ENCODE data around the gene TBC1D5.

TBC1D5 gene

DNA sequence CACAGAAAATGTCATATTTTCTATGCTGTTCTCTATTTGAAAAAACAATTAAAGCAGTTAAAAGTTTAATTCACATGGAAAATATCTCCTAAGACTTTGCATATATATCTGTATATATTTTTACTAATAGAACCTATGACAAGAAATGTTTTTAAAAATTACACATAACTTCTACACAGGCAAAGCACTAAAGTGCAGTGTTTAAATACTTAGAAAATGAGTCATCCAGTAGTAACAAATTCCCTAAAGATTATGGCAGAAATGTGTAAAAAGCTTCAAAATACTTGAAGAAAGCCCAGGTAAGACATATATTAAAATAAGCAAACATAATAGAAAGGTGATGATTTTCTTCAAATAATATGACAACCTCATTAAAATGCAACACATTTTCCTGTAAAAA lies 236.6 kb downstream of the TBC1D5 start:
- Histone ChIP-seq H3K36me3 (ENCODE audit: control insufficient read depth in 1 of 2, insufficient read depth in 2 of 2, low read depth in 1 of 2, low read length in 2 of 2) (no peaks in the 10 kb centered on the region), H3K4me3 (ENCODE audit: insufficient read depth in 1 of 2, low read depth in 1 of 2, low read length in 2 of 2) (no peak overlapping the region), H2AFZ (ENCODE audit: low read depth, low read length) (no peak overlapping the region), H4K8ac (ENCODE audit: low read length) (no peak overlapping the region), H3K4ac (ENCODE audit: low read depth in 1 of 2, low read length in 2 of 2) (no peak overlapping the region), H4K91ac (ENCODE audit: low read length) (no peak overlapping the region), H3K9me3 (ENCODE audit: control insufficient read depth, low read length) (no peaks in the 10 kb centered on the region), H3K79me1 (replicated peaks; ENCODE audit: low read length, poor library complexity, severe bottlenecking) (peaks cover 2% of the 10 kb centered on the region), H3K14ac (ENCODE audit: low read length in 2 of 2) (no peak overlapping the region), H2BK5ac (ENCODE audit: low read depth, low read length, poor library complexity, severe bottlenecking) (no peak overlapping the region), H3K18ac (ENCODE audit: low read depth in 1 of 2, low read length in 2 of 2) (no peak overlapping the region), H2AK5ac (ENCODE audit: low read length, severe bottlenecking) (no peak overlapping the region), H2BK120ac (ENCODE audit: low read depth, low read length) (no peak overlapping the region), H3K9ac (ENCODE audit: low read length) (no peak overlapping the region), H2BK15ac (ENCODE audit: low read depth, poor library complexity, severe bottlenecking) (no peak overlapping the region), H2BK12ac (ENCODE audit: low read length in 2 of 2) (no peak overlapping the region), H3K4me1 (ENCODE audit: control insufficient read depth, insufficient read depth, low read depth, low read length) (no peaks in the 10 kb centered on the region), H3K4me2 (ENCODE audit: low read length, poor library complexity, severe bottlenecking) (no peak overlapping the region), H3K27me3 (ENCODE audit: control insufficient read depth in 1 of 2, insufficient read depth in 1 of 2, low read length in 2 of 2) (no peaks in the 10 kb centered on the region), H3K27ac (ENCODE audit: low read length, poor library complexity, severe bottlenecking) (no peak overlapping the region), H3K23ac (ENCODE audit: low read length in 2 of 2) (no peak overlapping the region)
- DNase-seq = peak; percentile 17

DNA sequence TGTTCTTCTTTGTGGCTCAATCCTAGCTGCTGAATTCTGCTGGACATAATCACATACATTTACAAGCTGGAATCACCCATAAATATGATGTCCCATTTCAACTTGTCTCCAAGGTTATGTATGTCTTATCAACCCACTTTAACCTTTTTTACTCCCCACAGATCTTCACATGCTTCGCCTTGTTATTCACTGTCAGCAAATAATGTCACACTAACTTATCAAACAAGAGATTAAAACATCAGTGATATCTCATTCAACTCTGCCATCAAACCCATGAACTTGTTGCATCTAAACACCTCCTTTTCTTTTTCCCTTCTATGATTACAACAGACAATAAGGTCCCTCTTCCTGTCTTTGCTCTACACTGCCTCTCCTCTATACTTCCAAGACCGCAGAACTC lies 240.7 kb downstream of the TBC1D5 start:
- WGBS = 97% methylated on average over 2 of the region's 2 CpGs

DNA sequence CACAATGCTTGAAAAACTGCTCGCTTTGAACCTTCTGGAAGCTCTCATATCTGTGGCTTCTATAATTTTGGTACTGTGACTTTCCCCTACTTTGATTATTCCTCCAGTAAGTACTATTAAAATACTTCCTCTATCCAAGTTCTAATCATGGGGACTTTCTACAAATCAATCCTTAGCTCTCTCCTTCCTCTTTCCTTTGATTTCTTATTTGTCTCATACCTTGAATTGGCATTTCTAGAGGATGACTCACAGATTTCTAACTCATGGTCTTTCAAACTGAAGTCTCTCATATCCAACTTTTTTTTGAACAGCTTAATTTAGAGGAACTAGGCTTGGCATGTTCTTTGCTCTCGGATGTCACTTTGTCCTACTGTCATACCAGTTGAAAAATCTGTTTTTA lies 241.8 kb downstream of the TBC1D5 start:
- no peaks in the 10 kb centered on the region for H3K9me3 ChIP-seq (ENCODE audit: control insufficient read depth, low read length)
- no peak for DNase-seq
- H3K27ac ChIP-seq (ENCODE audit: low read length, poor library complexity, severe bottlenecking) = no peak overlapping the region
- H3K36me3 ChIP-seq (ENCODE audit: control insufficient read depth in 1 of 2, insufficient read depth in 2 of 2, low read depth in 1 of 2, low read length in 2 of 2) = no peaks in the 10 kb centered on the region
- no peak overlapping the region for H3K9ac ChIP-seq (ENCODE audit: low read length)
- H4K8ac ChIP-seq (ENCODE audit: low read length) = no peak overlapping the region
- H3K14ac ChIP-seq (ENCODE audit: low read length in 2 of 2) = no peak overlapping the region
- H3K27me3 ChIP-seq (ENCODE audit: control insufficient read depth in 1 of 2, insufficient read depth in 1 of 2, low read length in 2 of 2) = no peaks in the 10 kb centered on the region
- H2BK12ac ChIP-seq (ENCODE audit: low read length in 2 of 2) = no peak overlapping the region
- WGBS = 100% methylated on average over 2 of the region's 2 CpGs
- no peak overlapping the region for H3K4ac ChIP-seq (ENCODE audit: low read depth in 1 of 2, low read length in 2 of 2)
- H3K18ac ChIP-seq (ENCODE audit: low read depth in 1 of 2, low read length in 2 of 2) = no peak overlapping the region
- no peak overlapping the region for H3K4me2 ChIP-seq (ENCODE audit: low read length, poor library complexity, severe bottlenecking)
- H4K91ac ChIP-seq (ENCODE audit: low read length) = no peak overlapping the region
- H2AFZ ChIP-seq (ENCODE audit: low read depth, low read length) = no peak overlapping the region
- no peaks in the 10 kb centered on the region for H3K79me1 ChIP-seq (replicated peaks; ENCODE audit: low read length, poor library complexity, severe bottlenecking)
- H2BK5ac ChIP-seq (ENCODE audit: low read depth, low read length, poor library complexity, severe bottlenecking) = no peak overlapping the region
- H2AK5ac ChIP-seq (ENCODE audit: low read length, severe bottlenecking) = no peak overlapping the region
- no peak overlapping the region for H2BK15ac ChIP-seq (ENCODE audit: low read depth, poor library complexity, severe bottlenecking)
- no peak overlapping the region for H2BK120ac ChIP-seq (ENCODE audit: low read depth, low read length)
- H3K4me1 ChIP-seq (ENCODE audit: control insufficient read depth, insufficient read depth, low read depth, low read length) = no peaks in the 10 kb centered on the region
- H3K4me3 ChIP-seq (ENCODE audit: insufficient read depth in 1 of 2, low read depth in 1 of 2, low read length in 2 of 2) = no peak overlapping the region
- H3K23ac ChIP-seq (ENCODE audit: low read length in 2 of 2) = no peak overlapping the region

More for the DNA sequence above, 240.7 kb downstream of the TBC1D5 start:
- Histone ChIP-seq H2BK15ac (ENCODE audit: low read depth, poor library complexity, severe bottlenecking) (no peak overlapping the region), H3K4me2 (ENCODE audit: low read length, poor library complexity, severe bottlenecking) (no peak overlapping the region), H2AK5ac (ENCODE audit: low read length, severe bottlenecking) (no peak overlapping the region), H3K27me3 (ENCODE audit: control insufficient read depth in 1 of 2, insufficient read depth in 1 of 2, low read length in 2 of 2) (no peaks in the 10 kb centered on the region), H3K4me1 (ENCODE audit: control insufficient read depth, insufficient read depth, low read depth, low read length) (no peaks in the 10 kb centered on the region), H3K23ac (ENCODE audit: low read length in 2 of 2) (no peak overlapping the region), H2BK120ac (ENCODE audit: low read depth, low read length) (no peak overlapping the region), H3K36me3 (ENCODE audit: control insufficient read depth in 1 of 2, insufficient read depth in 2 of 2, low read depth in 1 of 2, low read length in 2 of 2) (no peaks in the 10 kb centered on the region), H3K4me3 (ENCODE audit: insufficient read depth in 1 of 2, low read depth in 1 of 2, low read length in 2 of 2) (no peak overlapping the region), H3K27ac (ENCODE audit: low read length, poor library complexity, severe bottlenecking) (no peak overlapping the region), H2AFZ (ENCODE audit: low read depth, low read length) (no peak overlapping the region), H3K14ac (ENCODE audit: low read length in 2 of 2) (no peak overlapping the region), H4K91ac (ENCODE audit: low read length) (no peak overlapping the region), H3K79me1 (replicated peaks; ENCODE audit: low read length, poor library complexity, severe bottlenecking) (no peaks in the 10 kb centered on the region), H2BK5ac (ENCODE audit: low read depth, low read length, poor library complexity, severe bottlenecking) (no peak overlapping the region), H3K18ac (ENCODE audit: low read depth in 1 of 2, low read length in 2 of 2) (no peak overlapping the region), H3K9ac (ENCODE audit: low read length) (no peak overlapping the region), H3K4ac (ENCODE audit: low read depth in 1 of 2, low read length in 2 of 2) (no peak overlapping the region), H4K8ac (ENCODE audit: low read length) (no peak overlapping the region), H2BK12ac (ENCODE audit: low read length in 2 of 2) (no peak overlapping the region), H3K9me3 (ENCODE audit: control insufficient read depth, low read length) (no peaks in the 10 kb centered on the region)
- no peak for DNase-seq

GRCh38 chr3:17494117-17494809 lies 248.2 kb downstream of the TBC1D5 start:
- Histone ChIP-seq H3K9me3 (ENCODE audit: control insufficient read depth, low read length) (peaks cover 4% of the 10 kb centered on the region), H4K8ac (ENCODE audit: low read length) (peak overlapping the region; percentile 55), H3K23ac (ENCODE audit: low read length in 2 of 2) (no peak overlapping the region), H3K4me3 (ENCODE audit: insufficient read depth in 1 of 2, low read depth in 1 of 2, low read length in 2 of 2) (no peak overlapping the region), H3K18ac (ENCODE audit: low read depth in 1 of 2, low read length in 2 of 2) (no peak overlapping the region), H3K79me1 (replicated peaks; ENCODE audit: low read length, poor library complexity, severe bottlenecking) (peaks cover 7% of the 10 kb centered on the region), H2AK5ac (ENCODE audit: low read length, severe bottlenecking) (no peak overlapping the region), H3K14ac (ENCODE audit: low read length in 2 of 2) (no peak overlapping the region), H3K4me1 (ENCODE audit: control insufficient read depth, insufficient read depth, low read depth, low read length) (peaks cover 3% of the 10 kb centered on the region), H3K36me3 (ENCODE audit: control insufficient read depth in 1 of 2, insufficient read depth in 2 of 2, low read depth in 1 of 2, low read length in 2 of 2) (peaks cover 0 to 3% of the 10 kb centered on the region in 2 experiments), H2BK5ac (ENCODE audit: low read depth, low read length, poor library complexity, severe bottlenecking) (no peak overlapping the region), H3K4me2 (ENCODE audit: low read length, poor library complexity, severe bottlenecking) (no peak overlapping the region), H4K91ac (ENCODE audit: low read length) (peak overlapping the region; percentile 30), H2BK12ac (ENCODE audit: low read length in 2 of 2) (no peak overlapping the region), H3K27me3 (ENCODE audit: control insufficient read depth in 1 of 2, insufficient read depth in 1 of 2, low read length in 2 of 2) (no peaks in the 10 kb centered on the region), H2AFZ (ENCODE audit: low read depth, low read length) (no peak overlapping the region), H2BK15ac (ENCODE audit: low read depth, poor library complexity, severe bottlenecking) (no peak overlapping the region), H3K4ac (ENCODE audit: low read depth in 1 of 2, low read length in 2 of 2) (no peak overlapping the region), H3K27ac (ENCODE audit: low read length, poor library complexity, severe bottlenecking) (no peak overlapping the region), H3K9ac (ENCODE audit: low read length) (no peak overlapping the region), H2BK120ac (ENCODE audit: low read depth, low read length) (no peak overlapping the region)
- whole genome bisulfite sequencing = 77% methylated on average over 11 of the region's 11 CpGs
- no peak for DNase-seq

Measured in mesenchymal stem cell (in vitro differentiated cells and primary cell).